OCI-LY1 (cell line): Measurements from ENCODE around the gene MNT.

ENCODE experiments used
- EZH2 ChIP-seq: fragments of 200-600 bp; sonication (generic), shearing (Covaris generic); IDR thresholded peaks from 2 replicates; pipeline ENCODE4 v1.8.0; 2017; ENCODE audit warnings: borderline replicate concordance, mixed run types, mild to moderate bottlenecking, antibody characterized with exemption, low read length, moderate library complexity, mixed read lengths
- TF ChIP-seq, protein P1 (sequence below): fragments of 200-600 bp; sonication (generic), shearing (Covaris generic); IDR thresholded peaks from 2 replicates; pipeline ENCODE4 v1.5.1; 2017; ENCODE audit warnings: mild to moderate bottlenecking, antibody characterized with exemption, low read length, moderate library complexity, mixed read lengths

DNA sequence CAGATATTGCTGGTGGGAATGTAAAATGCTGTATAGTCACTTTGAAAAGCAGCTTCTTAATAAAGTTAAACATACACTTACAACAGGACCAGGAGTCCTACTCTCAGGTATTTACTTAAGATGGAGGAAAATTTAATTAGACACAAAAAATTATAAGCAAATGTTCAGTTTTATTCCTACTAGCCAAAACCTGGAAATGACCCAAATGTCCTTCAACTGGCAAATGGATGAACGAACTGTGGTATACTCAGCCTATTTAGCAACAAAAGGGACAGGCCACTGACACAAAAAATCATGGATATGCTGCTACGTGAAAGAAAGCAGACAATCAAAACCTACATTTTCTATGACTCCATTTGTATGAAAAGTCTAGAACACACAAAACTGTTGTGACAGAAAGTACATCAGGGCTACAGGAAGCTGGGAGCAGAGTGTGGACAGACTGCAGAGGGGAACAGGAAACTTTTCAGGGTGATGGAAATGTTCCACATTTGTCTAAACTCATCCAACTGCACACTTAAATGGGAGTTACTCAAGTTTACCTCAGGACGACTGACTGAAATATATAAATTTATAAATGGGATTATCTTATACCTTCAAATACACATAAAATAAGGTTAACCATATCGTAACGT is 49.3 kb upstream of the MNT start:
- TF ChIP-seq, protein P1, sequence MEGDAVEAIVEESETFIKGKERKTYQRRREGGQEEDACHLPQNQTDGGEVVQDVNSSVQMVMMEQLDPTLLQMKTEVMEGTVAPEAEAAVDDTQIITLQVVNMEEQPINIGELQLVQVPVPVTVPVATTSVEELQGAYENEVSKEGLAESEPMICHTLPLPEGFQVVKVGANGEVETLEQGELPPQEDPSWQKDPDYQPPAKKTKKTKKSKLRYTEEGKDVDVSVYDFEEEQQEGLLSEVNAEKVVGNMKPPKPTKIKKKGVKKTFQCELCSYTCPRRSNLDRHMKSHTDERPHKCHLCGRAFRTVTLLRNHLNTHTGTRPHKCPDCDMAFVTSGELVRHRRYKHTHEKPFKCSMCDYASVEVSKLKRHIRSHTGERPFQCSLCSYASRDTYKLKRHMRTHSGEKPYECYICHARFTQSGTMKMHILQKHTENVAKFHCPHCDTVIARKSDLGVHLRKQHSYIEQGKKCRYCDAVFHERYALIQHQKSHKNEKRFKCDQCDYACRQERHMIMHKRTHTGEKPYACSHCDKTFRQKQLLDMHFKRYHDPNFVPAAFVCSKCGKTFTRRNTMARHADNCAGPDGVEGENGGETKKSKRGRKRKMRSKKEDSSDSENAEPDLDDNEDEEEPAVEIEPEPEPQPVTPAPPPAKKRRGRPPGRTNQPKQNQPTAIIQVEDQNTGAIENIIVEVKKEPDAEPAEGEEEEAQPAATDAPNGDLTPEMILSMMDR = no peak
- TF ChIP-seq EZH2 = no peak
